ENCODE data around the gene C19orf44. TPM values are rescaled to one million over a fixed set of nuclear protein-coding genes. Genes with fewer than 3 reads are reported as not detected.
"Not testable (repeated sequence)": the region's sequence is repeated elsewhere in the genome, so short reads cannot be mapped to it uniquely, and the experiment has no call there.

C19orf44 gene
- polyA plus RNA-seq (2011; rRNA removed), result 2.7 and 2.9 TPM in 2 replicates
- 3.2 and 4.3 TPM in 2 replicates for polyA plus RNA-seq (2012; cell fraction: cytosol; rRNA removed)
- polyA plus RNA-seq (2012; cell fraction: nucleus; rRNA removed), result 5.9 and 6.1 TPM in 2 replicates
- polyA plus RNA-seq (2017; fragmentation: RNase III; extraction: RNeasy Plus Mini Kit Qiagen cat#74134 plus additional on column Dnase treatment), result 2.7 to 3.4 TPM (median 3.0 TPM) in 3 replicates
- polyA minus RNA-seq (2011; rRNA and poly(A)+ RNA removed), result 2.1 and 2.4 TPM in 2 replicates

DNA sequence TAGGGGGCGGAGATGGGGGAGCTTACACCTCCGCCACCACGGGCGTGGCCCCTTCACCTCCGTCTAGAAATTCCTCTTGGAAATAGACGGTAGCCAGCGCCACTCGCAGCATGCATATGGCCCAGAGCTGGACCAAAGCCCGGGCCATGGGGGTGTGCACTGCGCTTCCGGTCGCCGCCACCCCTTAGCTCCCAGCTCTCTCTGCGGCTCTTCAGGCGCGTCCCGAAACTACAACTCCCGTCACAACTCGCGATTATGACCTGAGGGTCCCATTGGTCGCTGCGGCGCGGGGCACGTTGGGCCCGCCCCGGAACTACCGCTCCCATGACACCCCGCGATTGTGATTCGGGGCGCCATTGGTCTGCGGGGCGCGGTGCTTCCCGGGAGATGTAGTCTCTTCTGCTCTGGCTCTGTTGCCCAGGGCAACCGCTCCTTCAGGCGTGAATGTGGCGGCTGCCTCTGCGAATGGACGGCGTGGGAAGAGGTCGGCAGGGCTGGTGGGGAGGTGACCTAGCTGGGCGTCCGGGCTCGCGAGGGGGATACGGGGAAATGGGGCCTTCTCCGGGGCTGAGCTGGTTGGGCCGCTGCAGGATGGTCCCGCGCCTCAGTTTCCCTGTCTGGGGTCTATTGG lies at the start of gene C19orf44, which contains the start of gene CALR3:
Gene C19orf44, plus strand, starts transcription at position 413 of the 631 bp plus-strand sequence. CDS start 4,399 bp downstream, outside the sequence.
Gene CALR3, minus strand, starts transcription at position 186 of the 631 bp plus-strand sequence. Its CDS starts 38 bp downstream, at position 148.
- Histone ChIP-seq H3K4me1 (peaks cover 16% of the 10 kb centered on the region; the same call in 1 of the 3 replicates), H3K9me3 (no peaks in the 10 kb centered on the region), H3K4me2 (peak within 1 kb of the TSS; percentile 98), H3K4me3 (peak within 1 kb of the TSS; percentile 97), H3K27ac (peak within 1 kb of the TSS; percentile 93 to 96)
- CTCF ChIA-PET, result interaction anchor here (1.6 kb wide), 1 partner anchor 13 kb away, joined by 3 read pairs; no protein-coding TSS in a partner anchor
- TF ChIP-seq, protein P1, sequence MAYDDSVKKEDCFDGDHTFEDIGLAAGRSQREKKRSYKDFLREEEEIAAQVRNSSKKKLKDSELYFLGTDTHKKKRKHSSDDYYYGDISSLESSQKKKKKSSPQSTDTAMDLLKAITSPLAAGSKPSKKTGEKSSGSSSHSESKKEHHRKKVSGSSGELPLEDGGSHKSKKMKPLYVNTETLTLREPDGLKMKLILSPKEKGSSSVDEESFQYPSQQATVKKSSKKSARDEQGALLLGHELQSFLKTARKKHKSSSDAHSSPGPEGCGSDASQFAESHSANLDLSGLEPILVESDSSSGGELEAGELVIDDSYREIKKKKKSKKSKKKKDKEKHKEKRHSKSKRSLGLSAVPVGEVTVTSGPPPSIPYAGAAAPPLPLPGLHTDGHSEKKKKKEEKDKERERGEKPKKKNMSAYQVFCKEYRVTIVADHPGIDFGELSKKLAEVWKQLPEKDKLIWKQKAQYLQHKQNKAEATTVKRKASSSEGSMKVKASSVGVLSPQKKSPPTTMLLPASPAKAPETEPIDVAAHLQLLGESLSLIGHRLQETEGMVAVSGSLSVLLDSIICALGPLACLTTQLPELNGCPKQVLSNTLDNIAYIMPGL (CRISPR knock-in tag; IDR thresholded peaks at IDR 0.05; ENCODE audit: borderline replicate concordance), result no peak
- TF ChIP-seq POLR2A (IDR thresholded peaks at IDR 0.05; ENCODE audit: low read length) (peak; percentile 52), EHMT2 (IDR thresholded peaks at IDR 0.05; ENCODE audit: low read depth) (no peak), CBX8 (IDR thresholded peaks at IDR 0.05) (no peak), JUN (IDR thresholded peaks at IDR 0.05) (peak; percentile 52 to 69; a peak in 3 of 5 replicates), KDM1A (IDR thresholded peaks at IDR 0.05; ENCODE audit: low read depth) (no peak), SMC3 (IDR thresholded peaks at IDR 0.05) (no peak), TP53 (CRISPR knock-in tag; IDR thresholded peaks at IDR 0.05) (no peak), CHD2 (IDR thresholded peaks at IDR 0.05; ENCODE audit: low read length, partially characterized antibody) (no peak), GATA3 (IDR thresholded peaks at IDR 0.05; ENCODE audit: borderline replicate concordance) (no peak), MYC (IDR thresholded peaks at IDR 0.05; ENCODE audit: borderline replicate concordance, low read length) (0 out of 2 replicates have a peak, but pooled peaks have one; percentile 16), HEYL (CRISPR knock-in tag; IDR thresholded peaks at IDR 0.05) (no peak), BHLHE40 (IDR thresholded peaks at IDR 0.05; ENCODE audit: low read depth, low read length) (no peak), EP300 (IDR thresholded peaks at IDR 0.05) (no peak)
- TF ChIP-seq, protein P2, sequence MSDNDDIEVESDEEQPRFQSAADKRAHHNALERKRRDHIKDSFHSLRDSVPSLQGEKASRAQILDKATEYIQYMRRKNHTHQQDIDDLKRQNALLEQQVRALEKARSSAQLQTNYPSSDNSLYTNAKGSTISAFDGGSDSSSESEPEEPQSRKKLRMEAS (IDR thresholded peaks at IDR 0.05), result peak; percentile 71
- TF ChIP-seq, protein P3, sequence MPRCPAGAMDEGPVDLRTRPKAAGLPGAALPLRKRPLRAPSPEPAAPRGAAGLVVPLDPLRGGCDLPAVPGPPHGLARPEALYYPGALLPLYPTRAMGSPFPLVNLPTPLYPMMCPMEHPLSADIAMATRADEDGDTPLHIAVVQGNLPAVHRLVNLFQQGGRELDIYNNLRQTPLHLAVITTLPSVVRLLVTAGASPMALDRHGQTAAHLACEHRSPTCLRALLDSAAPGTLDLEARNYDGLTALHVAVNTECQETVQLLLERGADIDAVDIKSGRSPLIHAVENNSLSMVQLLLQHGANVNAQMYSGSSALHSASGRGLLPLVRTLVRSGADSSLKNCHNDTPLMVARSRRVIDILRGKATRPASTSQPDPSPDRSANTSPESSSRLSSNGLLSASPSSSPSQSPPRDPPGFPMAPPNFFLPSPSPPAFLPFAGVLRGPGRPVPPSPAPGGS (IDR thresholded peaks at IDR 0.05), result 0 out of 3 replicates have a peak, but pooled peaks have one; percentile 18
- TF ChIP-seq, protein P4, sequence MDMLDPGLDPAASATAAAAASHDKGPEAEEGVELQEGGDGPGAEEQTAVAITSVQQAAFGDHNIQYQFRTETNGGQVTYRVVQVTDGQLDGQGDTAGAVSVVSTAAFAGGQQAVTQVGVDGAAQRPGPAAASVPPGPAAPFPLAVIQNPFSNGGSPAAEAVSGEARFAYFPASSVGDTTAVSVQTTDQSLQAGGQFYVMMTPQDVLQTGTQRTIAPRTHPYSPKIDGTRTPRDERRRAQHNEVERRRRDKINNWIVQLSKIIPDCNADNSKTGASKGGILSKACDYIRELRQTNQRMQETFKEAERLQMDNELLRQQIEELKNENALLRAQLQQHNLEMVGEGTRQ (IDR thresholded peaks at IDR 0.05), result 0 out of 2 replicates have a peak, but pooled peaks have one; percentile 13
- 0% methylated on average over 18 of the region's 52 CpGs for WGBS (ENCODE audit: missing lambda C conversion rate)
- ATAC-seq, result peak; percentile 99 to 100
- DNase-seq (ENCODE audit: low read depth in 1 of 2, low spot score in 1 of 2), result peak; percentile 81 to 96
- POLR2A ChIA-PET, result interaction anchor here (1.0 kb wide), 1 partner anchor 13 kb away, joined by 3 read pairs; no protein-coding TSS in a partner anchor
- FAIRE-seq, result no peak

DNA sequence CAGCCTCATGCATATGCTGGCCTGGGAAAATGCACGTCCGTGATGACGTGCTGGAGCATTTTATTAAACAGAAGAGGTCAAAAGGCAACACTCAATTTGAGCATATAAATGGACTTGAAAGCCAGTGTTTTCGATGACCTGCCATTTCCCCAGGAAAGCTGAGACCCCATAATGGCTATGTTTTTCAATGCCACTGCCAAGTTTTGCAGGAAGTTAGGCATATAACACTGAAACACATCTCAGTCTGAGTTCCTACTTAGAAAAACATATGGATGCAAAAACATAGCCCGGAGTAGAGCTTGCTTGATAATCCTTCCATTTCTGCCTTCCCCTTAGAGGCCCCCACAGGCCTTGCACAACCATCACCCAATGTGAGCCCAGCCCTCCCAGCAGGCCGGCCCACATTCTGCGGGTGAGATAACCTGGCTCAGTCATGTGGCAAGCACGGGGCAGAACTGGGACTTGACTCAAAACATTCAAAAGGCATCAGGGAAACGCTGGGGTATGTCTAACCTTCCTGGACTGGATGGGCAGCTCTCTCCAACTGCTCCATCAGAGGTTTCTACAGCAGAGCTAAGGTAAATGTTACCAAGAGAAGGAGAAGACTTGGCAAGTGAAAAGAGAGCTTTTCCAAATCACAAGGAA lies 49.3 kb upstream of the C19orf44 start:
- ATAC-seq, result peak in 1 of 2 experiments; percentile 36; a peak in 1 of 6 replicates
- H3K9me3 ChIP-seq, result no peaks in the 10 kb centered on the region
- DNase-seq (ENCODE audit: low read depth in 1 of 2, low spot score in 1 of 2), result no peak
- 0 out of 3 replicates have a peak, but pooled peaks cover 3% of the 10 kb centered on the region for H3K4me1 ChIP-seq
- ChIA-PET POLR2A (no interaction called here), CTCF (no interaction called here)
- FAIRE-seq, result no peak
- no peak overlapping the region for H3K4me2 ChIP-seq
- WGBS (ENCODE audit: missing lambda C conversion rate), result 87% methylated on average over 7 of the region's 9 CpGs
- H3K27ac ChIP-seq, result no peak overlapping the region
- no peak for TF ChIP-seq FOSL2 (IDR thresholded peaks at IDR 0.05)
- TF ChIP-seq FOSL2 (CRISPR knock-in tag; IDR thresholded peaks at IDR 0.05), result no peak
- no peak for TF ChIP-seq RNF2 (IDR thresholded peaks at IDR 0.05; ENCODE audit: borderline replicate concordance, low read depth)
- no peak for TF ChIP-seq FOXS1 (CRISPR knock-in tag; IDR thresholded peaks at IDR 0.05)
- TF ChIP-seq MAFK (IDR thresholded peaks at IDR 0.05; ENCODE audit: partially characterized antibody), result no peak
- TF ChIP-seq MYC (IDR thresholded peaks at IDR 0.05; ENCODE audit: borderline replicate concordance, low read length), result no peak
- TF ChIP-seq CHD4 (IDR thresholded peaks at IDR 0.05; ENCODE audit: borderline replicate concordance), result no peak
- TF ChIP-seq RAD21 (conservative IDR thresholded peaks at IDR 0.05 in 1 of 2, IDR thresholded peaks at IDR 0.05 in 1 of 2), result no peak
- H3K4me3 ChIP-seq, result no peak overlapping the region

DNA sequence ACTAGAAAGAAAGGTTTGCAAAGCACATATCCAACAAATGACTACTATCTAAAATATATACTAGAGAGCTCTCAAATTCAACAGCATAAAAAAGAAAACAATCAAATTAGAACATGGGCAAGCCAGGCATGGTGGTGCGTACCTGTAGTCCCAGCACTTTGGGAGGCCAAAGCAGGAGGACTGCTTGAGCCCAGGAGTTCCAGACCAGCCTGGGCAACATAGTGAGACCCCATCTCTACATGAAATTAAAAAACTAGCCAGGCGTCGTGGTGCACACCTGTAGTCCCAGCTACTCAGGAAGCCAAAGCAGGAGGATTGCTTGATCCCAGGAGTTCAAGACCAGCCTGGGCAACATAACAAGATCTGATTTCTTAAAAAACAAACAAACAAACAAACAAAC lies 47.3 kb upstream of the C19orf44 start:
- CTCF ChIA-PET, result interaction anchor here (0.6 to 0.8 kb wide), 2 partner anchors 13 to 62 kb away, joined by 3 read pairs; no protein-coding TSS in a partner anchor
- POLR2A ChIA-PET, result not testable (repeated sequence)

More for the DNA sequence above, 47.3 kb upstream of the C19orf44 start:
- not testable (repeated sequence) for FAIRE-seq; H3K4me1 ChIP-seq; H3K9me3 ChIP-seq; H3K4me2 ChIP-seq; DNase-seq (ENCODE audit: low read depth in 1 of 2, low spot score in 1 of 2); H3K4me3 ChIP-seq; ATAC-seq; H3K27ac ChIP-seq
- WGBS (ENCODE audit: missing lambda C conversion rate), result 100% methylated on average over 3 of the region's 3 CpGs

All from A549 (cell line).